Measurements from ENCODE around the gene PEX5.

- TF ChIP-seq POLR2A (IDR thresholded peaks at IDR 0.05; ENCODE audit: low read depth), result no peak
- TF ChIP-seq CTCF (IDR thresholded peaks at IDR 0.05), result no peak
Measured at GRCh38 chr12:7161327-7161726, 28.2 kb upstream of the PEX5 start.
